Duodenal mucosa (tissue), 2 donors: ENCODE data around the gene RBBP5.

ENCODE experiments used
- H3K27ac ChIP-seq: one replicate; pipeline ENCODE4 v1.7.0; 2013; ENCODE audit warnings: low read depth, low read length
- H3K27me3 ChIP-seq, 2 donors: one replicate each; pipeline ENCODE4 v1.7.0; 2013; ENCODE audit warnings: low read length in 2 of 2, control low read depth in 1 of 2; ENCODE audit not compliant: insufficient read depth in 2 of 2, control insufficient read depth in 1 of 2
- H3K36me3 ChIP-seq, 2 donors: one replicate each; pipeline ENCODE4 v1.7.0; 2013; ENCODE audit warnings: low read length in 2 of 2, control low read depth in 1 of 2; ENCODE audit not compliant: insufficient read depth in 2 of 2, control insufficient read depth in 1 of 2
- H3K4me1 ChIP-seq, 2 donors: one replicate each; pipeline ENCODE4 v1.7.0; 2013; ENCODE audit warnings: low read length in 2 of 2, control low read depth in 1 of 2; ENCODE audit not compliant: insufficient read depth in 2 of 2, control insufficient read depth in 1 of 2
- H3K4me3 ChIP-seq, 2 donors: one replicate each; pipeline ENCODE4 v1.7.0; 2013; ENCODE audit warnings: low read length in 2 of 2, low read depth in 1 of 2
- H3K9ac ChIP-seq, 2 donors: one replicate each; pipeline ENCODE4 v1.7.0; 2013; ENCODE audit warnings: low read length in 2 of 2, low read depth in 1 of 2
- H3K9me3 ChIP-seq, 2 donors: one replicate each; pipeline ENCODE4 v1.7.0; 2013; ENCODE audit warnings: low read length in 2 of 2, control low read depth in 1 of 2; ENCODE audit not compliant: control insufficient read depth in 1 of 2

The RBBP5 gene

GRCh38 chr1:205076245-205076761 is 45.5 kb downstream of the RBBP5 start:
- H3K4me3 ChIP-seq: no peak overlapping the region
- H3K27me3 ChIP-seq: no peaks in the 10 kb centered on the region
- no peaks in the 10 kb centered on the region for H3K9me3 ChIP-seq
- H3K27ac ChIP-seq: no peak overlapping the region
- no peak overlapping the region for H3K9ac ChIP-seq
- H3K36me3 ChIP-seq: no peaks in the 10 kb centered on the region
- no peaks in the 10 kb centered on the region for H3K4me1 ChIP-seq

- Histone ChIP-seq H3K36me3 (no peaks in the 10 kb centered on the region), H3K4me3 (no peak overlapping the region), H3K9me3 (no peaks in the 10 kb centered on the region), H3K9ac (no peak overlapping the region), H3K27me3 (no peaks in the 10 kb centered on the region), H3K4me1 (no peaks in the 10 kb centered on the region), H3K27ac (no peak overlapping the region)
Observed at GRCh38 chr1:205075642-205076155, 46.1 kb downstream of the RBBP5 start.

- H3K9me3 ChIP-seq: no peaks in the 10 kb centered on the region
- H3K27ac ChIP-seq: no peak overlapping the region
- no peaks in the 10 kb centered on the region for H3K36me3 ChIP-seq
- no peak overlapping the region for H3K9ac ChIP-seq
- no peaks in the 10 kb centered on the region for H3K27me3 ChIP-seq
- no peak overlapping the region for H3K4me3 ChIP-seq
- H3K4me1 ChIP-seq: no peaks in the 10 kb centered on the region
Observed at GRCh38 chr1:205074513-205074912, 47.3 kb downstream of the RBBP5 start.

- Histone ChIP-seq H3K27ac (no peak overlapping the region), H3K9me3 (no peaks in the 10 kb centered on the region), H3K36me3 (no peaks in the 10 kb centered on the region), H3K27me3 (no peaks in the 10 kb centered on the region), H3K9ac (no peak overlapping the region), H3K4me3 (no peak overlapping the region), H3K4me1 (no peaks in the 10 kb centered on the region)
Observed at GRCh38 chr1:205074084-205074483, 47.7 kb downstream of the RBBP5 start.

GRCh38 chr1:205073511-205073910 is 48.3 kb downstream of the RBBP5 start:
- H3K36me3 ChIP-seq: no peaks in the 10 kb centered on the region
- H3K9me3 ChIP-seq: no peaks in the 10 kb centered on the region
- no peak overlapping the region for H3K9ac ChIP-seq
- H3K4me1 ChIP-seq: no peaks in the 10 kb centered on the region
- no peak overlapping the region for H3K4me3 ChIP-seq
- no peak overlapping the region for H3K27ac ChIP-seq
- no peaks in the 10 kb centered on the region for H3K27me3 ChIP-seq

- Histone ChIP-seq H3K9me3 (no peaks in the 10 kb centered on the region), H3K27ac (no peak overlapping the region), H3K36me3 (no peaks in the 10 kb centered on the region), H3K9ac (no peak overlapping the region), H3K27me3 (no peaks in the 10 kb centered on the region), H3K4me1 (no peaks in the 10 kb centered on the region), H3K4me3 (no peak overlapping the region)
Observed at GRCh38 chr1:205072881-205073280, 48.9 kb downstream of the RBBP5 start.

GRCh38 chr1:205072286-205072685 is 49.5 kb downstream of the RBBP5 start:
- no peaks in the 10 kb centered on the region for H3K4me1 ChIP-seq
- H3K27ac ChIP-seq: no peak overlapping the region
- H3K27me3 ChIP-seq: no peaks in the 10 kb centered on the region
- no peaks in the 10 kb centered on the region for H3K9me3 ChIP-seq
- no peaks in the 10 kb centered on the region for H3K36me3 ChIP-seq
- no peak overlapping the region for H3K9ac ChIP-seq
- H3K4me3 ChIP-seq: no peak overlapping the region

GRCh38 chr1:205071801-205072200 is 50.0 kb downstream of the RBBP5 start:
- H3K9ac ChIP-seq: no peak overlapping the region
- no peaks in the 10 kb centered on the region for H3K36me3 ChIP-seq
- H3K27me3 ChIP-seq: no peaks in the 10 kb centered on the region

GRCh38 chr1:205071028-205071409 is 50.8 kb downstream of the RBBP5 start:
- Histone ChIP-seq H3K4me3 (no peak overlapping the region), H3K4me1 (peaks cover 0 to 9% of the 10 kb centered on the region in 2 donors), H3K9ac (no peak overlapping the region), H3K27me3 (no peaks in the 10 kb centered on the region), H3K9me3 (no peaks in the 10 kb centered on the region), H3K36me3 (no peaks in the 10 kb centered on the region), H3K27ac (no peak overlapping the region)

More at GRCh38 chr1:205071801-205072200, 50.0 kb downstream of the RBBP5 start:
- no peak overlapping the region for H3K4me3 ChIP-seq
- no peaks in the 10 kb centered on the region for H3K9me3 ChIP-seq
- peaks cover 0 to 2% of the 10 kb centered on the region in 2 donors for H3K4me1 ChIP-seq
- H3K27ac ChIP-seq: no peak overlapping the region

GRCh38 chr1:205069371-205070125 is 52.2 kb downstream of the RBBP5 start:
- H3K36me3 ChIP-seq: no peaks in the 10 kb centered on the region
- H3K27me3 ChIP-seq: no peaks in the 10 kb centered on the region
- H3K9ac ChIP-seq: no peak overlapping the region
- no peaks in the 10 kb centered on the region for H3K9me3 ChIP-seq
- no peak overlapping the region for H3K4me3 ChIP-seq
- peaks cover 0 to 9% of the 10 kb centered on the region in 2 donors for H3K4me1 ChIP-seq
- H3K27ac ChIP-seq: no peak overlapping the region
